GM21390 (cell line): ENCODE data around the gene CRABP1.
"Not testable (repeated sequence)": the region's sequence is repeated elsewhere in the genome, so short reads cannot be mapped to it uniquely, and the experiment has no call there.

Source experiments
- ATAC-seq: cut with Tn5 transposase; IDR thresholded peaks from one replicate; pipeline ENCODE4 v1.9.1; 2021; ENCODE audit not compliant: unreplicated experiment

Gene CRABP1

DNA sequence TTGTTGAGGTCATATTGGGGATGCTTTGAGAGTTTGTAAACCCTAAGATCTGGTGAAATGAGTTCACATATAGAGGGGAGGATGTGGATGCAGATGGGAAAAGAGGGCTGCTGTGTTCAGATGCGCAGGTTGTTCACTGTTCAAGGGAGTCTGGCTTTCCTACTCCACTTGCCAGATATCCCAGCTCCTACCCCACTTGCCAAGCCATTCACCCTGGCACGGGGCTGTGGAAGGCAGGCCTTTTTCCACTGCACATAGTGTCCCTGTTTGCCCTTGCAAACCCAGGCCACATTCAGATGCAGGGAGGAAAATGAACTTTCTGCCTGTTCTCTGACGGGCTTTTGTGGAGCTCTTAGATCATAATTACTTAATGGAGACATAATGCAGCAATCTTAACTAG is 29.0 kb downstream of the CRABP1 start:
- no peak for ATAC-seq

DNA sequence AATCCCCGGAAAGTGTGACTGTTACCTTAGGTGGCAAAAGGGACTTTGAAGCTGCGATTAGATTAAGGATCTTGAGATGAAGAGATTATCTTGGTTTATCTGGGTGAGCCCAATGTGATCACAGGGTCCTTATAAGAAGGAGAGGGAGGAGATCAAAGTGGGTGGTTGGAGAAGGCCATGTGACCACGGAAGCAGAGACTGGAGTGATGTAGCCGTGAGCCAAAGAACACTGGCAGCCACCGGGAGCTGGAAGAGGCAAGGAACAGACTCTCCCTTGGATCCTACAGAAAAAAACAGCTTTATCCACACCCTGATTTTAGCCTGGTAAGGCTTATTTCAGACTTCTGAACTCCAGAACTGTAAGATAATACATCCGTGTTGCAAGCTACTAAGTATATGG is 29.9 kb downstream of the CRABP1 start:
- ATAC-seq, result no peak

DNA sequence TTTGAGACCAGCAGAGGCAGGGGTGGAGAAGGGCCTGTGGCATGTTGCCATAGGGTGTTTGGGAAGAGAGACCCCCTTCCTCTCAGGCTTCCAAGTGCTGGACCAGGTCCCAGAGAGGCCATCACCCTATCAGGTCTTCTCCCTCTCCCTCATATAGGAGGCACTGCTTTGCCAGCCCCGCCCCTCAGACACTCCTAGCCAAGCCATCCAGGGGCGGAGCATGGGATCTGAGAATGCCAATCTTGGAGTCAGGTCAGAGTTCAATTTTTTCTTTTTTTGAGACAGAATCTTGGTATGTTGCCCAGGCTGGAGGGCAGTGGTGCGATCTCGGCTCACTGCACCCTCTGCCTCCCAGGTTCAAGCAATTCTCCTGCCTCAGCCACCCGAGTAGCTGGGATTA is 32.7 kb downstream of the CRABP1 start:
- no peak for ATAC-seq

- ATAC-seq, result no peak
These were observed 34.6 kb downstream of the CRABP1 start for GRCh38 chr15:78374436-78375393.

DNA sequence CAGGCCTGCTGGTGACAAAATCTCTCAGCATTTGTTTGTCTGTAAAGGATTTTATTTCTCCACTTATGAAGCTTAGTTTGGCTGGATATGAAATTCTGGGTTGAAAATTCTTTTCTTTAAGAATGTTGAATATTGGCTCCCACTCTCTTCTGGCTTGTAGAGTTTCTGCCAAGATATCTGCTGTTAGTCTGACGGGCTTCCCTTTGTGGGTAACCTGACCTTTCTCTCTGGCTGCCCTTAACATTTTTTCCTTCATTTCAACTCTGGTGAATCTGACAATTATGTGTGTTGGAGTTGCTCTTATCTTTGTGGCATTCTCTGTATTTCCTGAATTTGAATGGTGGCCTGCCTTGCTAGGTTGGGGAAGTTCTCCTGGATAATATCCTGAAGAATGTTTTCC is 40.0 kb downstream of the CRABP1 start:
- not testable (repeated sequence) for ATAC-seq

DNA sequence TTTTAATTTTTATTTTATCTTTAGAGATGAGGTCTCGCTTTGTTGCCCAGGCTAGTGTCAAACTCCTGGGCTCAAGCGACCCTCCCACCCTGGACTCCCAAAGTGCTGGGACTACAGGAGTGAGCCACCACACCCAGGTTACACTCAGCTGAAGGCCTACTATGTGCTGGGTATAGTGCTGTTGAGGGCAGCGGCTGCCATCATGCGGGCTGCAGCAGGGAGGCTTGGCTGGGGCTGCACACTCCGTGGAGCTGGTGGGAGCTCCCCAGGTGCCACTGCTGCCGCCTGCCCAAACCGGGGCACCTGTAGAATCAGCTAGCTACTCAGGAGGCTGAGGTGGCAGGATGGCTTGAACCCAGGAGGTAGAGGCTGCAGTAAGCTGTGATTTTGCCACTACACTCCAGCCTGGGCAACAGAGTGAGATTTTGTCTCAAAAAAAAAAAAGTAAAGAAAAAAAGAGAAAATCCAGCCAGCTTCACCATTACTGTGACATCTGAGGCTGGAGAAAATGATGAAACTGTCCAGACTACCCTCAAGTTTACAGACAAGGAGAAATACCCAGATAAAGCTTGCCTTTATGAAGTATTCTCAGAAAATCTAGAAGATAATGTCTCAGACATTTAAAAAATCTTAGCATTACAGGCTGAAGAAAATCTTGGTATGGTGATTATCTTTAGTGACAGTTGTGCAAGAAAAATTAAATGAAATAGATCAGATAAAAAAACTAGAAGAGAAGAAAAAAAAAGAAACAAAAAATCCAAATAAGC is 42.1 kb downstream of the CRABP1 start:
- no peak for ATAC-seq

DNA sequence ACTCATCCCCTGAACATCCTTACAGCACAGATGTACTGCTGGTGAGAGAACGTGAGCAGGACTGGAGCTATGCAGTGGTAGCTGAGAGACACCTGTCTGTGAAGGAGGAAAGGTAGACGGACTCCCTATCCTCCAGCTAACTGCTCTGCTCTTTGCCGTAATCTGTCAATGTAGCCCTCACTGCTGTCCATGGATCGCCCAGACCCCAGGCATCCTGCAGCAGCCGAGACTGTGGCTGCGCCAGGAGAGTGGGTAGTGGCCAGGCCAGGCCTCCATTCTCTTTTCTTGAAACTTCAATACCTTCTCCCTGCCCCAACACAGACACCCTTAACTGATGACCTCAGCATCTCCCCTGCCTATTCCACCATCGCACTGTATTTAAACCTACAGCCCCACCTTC is 44.5 kb downstream of the CRABP1 start:
- ATAC-seq, result no peak

DNA sequence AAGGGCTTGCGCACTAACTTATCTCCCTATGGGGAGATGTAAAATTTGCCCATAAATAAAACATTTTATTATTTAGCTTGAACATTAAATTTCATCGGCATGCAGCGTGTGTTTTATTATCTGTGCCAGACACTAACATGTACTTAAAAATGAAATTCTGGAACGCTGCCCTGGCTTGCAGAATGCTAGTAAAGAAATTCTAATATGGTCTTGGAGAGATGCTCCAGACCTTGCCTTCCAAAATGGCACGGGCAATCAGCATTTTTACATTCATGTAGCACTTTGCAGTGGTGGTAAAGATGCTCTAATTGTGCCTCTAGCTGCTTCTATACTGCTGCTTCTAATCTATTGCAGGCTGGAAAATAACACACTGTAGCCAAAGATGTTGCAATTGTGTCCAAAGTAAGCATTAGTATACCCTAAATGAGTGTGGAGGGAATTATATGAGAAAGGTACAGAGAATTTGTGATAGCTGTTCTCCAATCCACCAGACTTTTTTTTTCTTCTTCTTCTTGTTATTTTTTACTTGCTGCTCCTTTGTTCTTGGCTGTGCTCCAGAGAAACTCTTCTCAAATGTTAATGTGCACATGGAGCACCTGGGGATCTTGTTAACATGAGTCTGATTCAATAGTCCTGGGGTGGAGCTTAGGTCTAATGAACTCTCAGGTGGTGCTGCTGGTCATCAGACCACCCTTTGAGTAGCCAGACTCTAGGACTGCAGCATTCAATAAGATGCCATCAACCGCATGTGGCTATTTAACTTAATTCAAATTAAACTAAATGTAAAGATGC is 47.3 kb downstream of the CRABP1 start:
- no peak for ATAC-seq

- ATAC-seq, result no peak
These were observed 48.7 kb downstream of the CRABP1 start for GRCh38 chr15:78388865-78389264.

- ATAC-seq, result no peak
These were observed 49.2 kb downstream of the CRABP1 start for GRCh38 chr15:78389322-78389721.

- no peak for ATAC-seq
These were observed 49.6 kb downstream of the CRABP1 start for GRCh38 chr15:78389738-78390137.

- ATAC-seq, result no peak
These were observed 50.1 kb downstream of the CRABP1 start for GRCh38 chr15:78390242-78390641.

DNA sequence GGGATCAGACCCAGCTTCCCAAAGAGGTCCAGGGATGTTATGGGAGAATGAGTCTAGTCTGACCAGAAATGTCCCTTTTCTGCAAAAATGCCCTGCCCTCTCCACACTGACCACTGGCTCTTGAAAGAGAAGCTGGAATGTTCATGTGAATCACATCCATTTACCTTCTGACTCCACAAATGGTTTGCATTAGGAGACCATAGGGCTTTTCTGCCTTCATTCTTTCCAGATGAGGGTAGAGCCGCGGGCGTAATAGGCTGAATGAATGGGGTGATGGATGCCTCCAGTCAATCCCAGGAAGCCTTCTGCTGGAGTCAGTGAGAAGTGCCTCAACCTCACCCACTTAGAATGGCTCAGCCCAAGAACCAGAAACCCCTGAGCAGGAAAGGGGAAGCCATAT is 50.7 kb downstream of the CRABP1 start:
- no peak for ATAC-seq

DNA sequence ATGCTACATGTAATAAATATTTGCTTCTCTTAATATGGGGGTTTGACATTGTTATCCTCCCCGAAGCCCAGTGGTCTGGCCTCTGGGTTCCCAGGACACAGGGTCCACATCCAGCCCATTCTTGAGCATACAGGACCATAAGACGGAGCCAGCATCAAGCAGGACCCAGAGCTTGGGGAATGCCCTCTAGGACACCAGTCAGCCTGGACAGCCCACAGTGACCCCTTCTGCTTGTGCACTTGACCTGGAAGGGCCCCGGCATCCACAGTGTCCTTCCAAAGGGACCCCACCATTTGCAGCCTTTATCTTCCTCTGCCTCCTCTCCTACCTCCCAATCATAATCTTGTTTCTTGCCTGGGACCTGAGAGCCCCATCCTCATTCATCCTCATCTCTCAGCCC is 51.6 kb downstream of the CRABP1 start:
- ATAC-seq, result no peak

DNA sequence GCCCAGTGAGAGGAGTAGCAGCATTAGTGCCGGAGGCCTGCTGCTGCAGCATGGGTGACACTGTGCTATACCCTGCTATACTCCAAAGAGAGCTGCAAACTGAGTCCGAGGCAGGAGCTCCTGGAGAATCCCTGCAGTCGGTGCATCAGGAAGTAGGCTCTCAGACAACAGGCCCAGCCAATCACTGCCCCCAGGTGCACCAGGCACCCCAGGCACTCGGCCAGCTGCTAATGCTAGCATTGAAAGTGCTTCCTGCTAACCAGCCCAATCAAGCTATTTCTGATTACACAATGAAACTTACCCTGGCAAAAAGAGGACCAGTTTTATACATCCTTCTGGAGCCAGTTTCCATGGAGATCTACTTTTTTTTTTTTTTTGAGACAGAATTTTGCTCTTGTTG is 52.3 kb downstream of the CRABP1 start:
- no peak for ATAC-seq

- ATAC-seq, result no peak
These were observed 53.0 kb downstream of the CRABP1 start for GRCh38 chr15:78393137-78393536.

DNA sequence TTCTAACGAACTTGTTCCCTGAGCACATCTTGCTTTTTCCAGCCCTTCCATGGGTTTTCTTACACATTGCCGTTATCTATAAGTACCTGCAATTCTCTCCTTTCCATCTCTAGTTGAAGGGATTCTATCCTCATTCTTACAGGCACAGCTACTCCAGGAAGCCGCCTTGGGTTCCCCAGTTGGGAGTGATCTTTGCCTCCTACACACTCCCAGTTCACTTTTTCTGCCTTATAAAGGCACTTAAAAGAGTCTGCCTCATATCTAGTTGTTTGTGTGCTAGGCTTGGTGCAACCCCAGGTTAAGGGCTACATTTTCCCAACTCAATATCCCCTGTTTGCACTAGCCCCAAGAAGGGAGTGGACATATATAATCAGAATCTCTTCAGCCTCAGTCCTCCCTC is 53.9 kb downstream of the CRABP1 start:
- no peak for ATAC-seq

- no peak for ATAC-seq
These were observed 54.9 kb downstream of the CRABP1 start for GRCh38 chr15:78394981-78395616.

DNA sequence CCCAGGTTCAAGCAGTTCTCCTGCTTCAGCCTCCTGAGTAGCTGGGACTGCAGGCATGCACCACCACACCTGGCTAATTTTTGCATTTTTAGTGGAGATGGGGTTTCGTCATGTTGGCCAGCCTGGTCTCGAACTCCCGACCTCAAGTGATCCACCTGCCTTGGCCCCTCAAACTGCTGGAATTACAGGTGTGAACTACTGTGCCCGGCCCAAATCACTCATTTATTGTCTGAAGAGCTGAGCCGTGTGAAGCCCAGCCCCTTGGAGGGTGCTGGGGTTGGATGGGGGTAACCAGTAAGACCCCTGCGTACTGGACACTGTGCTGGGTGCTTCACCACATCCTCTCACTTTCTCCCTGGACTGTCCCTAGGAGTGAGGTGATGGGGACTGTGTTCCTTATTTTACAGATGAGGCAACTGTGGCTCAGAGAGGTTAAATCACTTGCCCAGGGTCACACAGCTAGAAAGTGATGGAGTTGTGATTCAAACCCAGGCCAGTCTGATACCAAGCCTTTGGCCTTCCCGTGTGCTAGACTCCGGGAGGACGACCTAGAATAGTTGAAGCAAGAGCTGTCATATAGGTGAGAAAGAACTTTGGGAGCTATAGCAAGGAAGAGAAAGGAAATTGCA is 56.1 kb downstream of the CRABP1 start:
- ATAC-seq, result no peak

GRCh38 chr15:78396976-78397375 is 56.8 kb downstream of the CRABP1 start:
- no peak for ATAC-seq
